Measurements from ENCODE around the gene ZNF280D.
"Not testable (repeated sequence)": the region's sequence is repeated elsewhere in the genome, so short reads cannot be mapped to it uniquely, and the experiment has no call there.

ZNF280D gene

GRCh38 chr15:56715220-56715619 lies 18.1 kb downstream of the ZNF280D start:
- DNase-seq (ENCODE audit: low read depth, low spot score): no peak
- Histone ChIP-seq H3K4me3 (ENCODE audit: insufficient read length, low read depth) (no peak overlapping the region), H3K4me1 (ENCODE audit: insufficient read depth, insufficient read length) (no peaks in the 10 kb centered on the region), H3K9me3 (ENCODE audit: insufficient read depth, low read length) (no peaks in the 10 kb centered on the region), H3K36me3 (ENCODE audit: insufficient read depth, insufficient read length, low read length) (no peaks in the 10 kb centered on the region), H3K9ac (ENCODE audit: insufficient read length, low read depth) (no peak overlapping the region), H3K27me3 (ENCODE audit: insufficient read depth, insufficient read length) (no peaks in the 10 kb centered on the region)
- no peak for TF ChIP-seq YY1 (IDR thresholded peaks at IDR 0.05; ENCODE audit: insufficient read depth, insufficient read length)
- no peak for TF ChIP-seq ZNF274 (IDR thresholded peaks at IDR 0.05; ENCODE audit: low read depth, low read length)
- TF ChIP-seq SUZ12 (IDR thresholded peaks at IDR 0.05; ENCODE audit: extremely low read depth, insufficient read depth, insufficient read length): no peak

- not testable (repeated sequence) for H3K9ac ChIP-seq (ENCODE audit: insufficient read length, low read depth); H3K36me3 ChIP-seq (ENCODE audit: insufficient read depth, insufficient read length, low read length); DNase-seq (ENCODE audit: low read depth, low spot score); H3K4me3 ChIP-seq (ENCODE audit: insufficient read length, low read depth); H3K4me1 ChIP-seq (ENCODE audit: insufficient read depth, insufficient read length); H3K27me3 ChIP-seq (ENCODE audit: insufficient read depth, insufficient read length); H3K9me3 ChIP-seq (ENCODE audit: insufficient read depth, low read length)
Observed at GRCh38 chr15:56709502-56709901, 23.8 kb downstream of the ZNF280D start.

- no peak for TF ChIP-seq SUZ12 (IDR thresholded peaks at IDR 0.05; ENCODE audit: extremely low read depth, insufficient read depth, insufficient read length)
- TF ChIP-seq YY1 (IDR thresholded peaks at IDR 0.05; ENCODE audit: insufficient read depth, insufficient read length): no peak
- TF ChIP-seq ZNF274 (IDR thresholded peaks at IDR 0.05; ENCODE audit: low read depth, low read length): no peak
- no peak overlapping the region for H3K4me3 ChIP-seq (ENCODE audit: insufficient read length, low read depth)
- no peaks in the 10 kb centered on the region for H3K27me3 ChIP-seq (ENCODE audit: insufficient read depth, insufficient read length)
- H3K9me3 ChIP-seq (ENCODE audit: insufficient read depth, low read length): no peaks in the 10 kb centered on the region
- no peaks in the 10 kb centered on the region for H3K4me1 ChIP-seq (ENCODE audit: insufficient read depth, insufficient read length)
- no peak overlapping the region for H3K9ac ChIP-seq (ENCODE audit: insufficient read length, low read depth)
- no peak for DNase-seq (ENCODE audit: low read depth, low spot score)
- H3K36me3 ChIP-seq (ENCODE audit: insufficient read depth, insufficient read length, low read length): no peaks in the 10 kb centered on the region
Observed at GRCh38 chr15:56699743-56700142, 33.6 kb downstream of the ZNF280D start.

DNA sequence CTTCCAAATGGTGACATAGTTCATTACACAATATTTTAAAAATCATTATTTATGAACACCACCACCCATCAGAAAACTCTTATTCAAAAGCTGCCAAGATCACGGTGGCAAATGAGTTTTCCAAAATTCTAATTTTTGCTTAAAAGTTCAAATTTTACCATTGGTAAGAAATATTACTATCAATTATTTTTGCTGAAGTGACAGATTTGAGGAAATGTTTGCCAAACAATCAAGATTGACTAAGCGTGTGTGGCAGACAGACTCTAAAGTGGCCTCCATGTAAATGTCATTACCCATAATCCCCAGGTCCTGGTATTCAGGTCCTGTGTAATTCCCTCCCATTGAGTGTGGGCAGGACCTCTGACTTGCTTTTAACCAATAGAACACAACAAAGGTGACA lies 35.0 kb downstream of the ZNF280D start:
- no peaks in the 10 kb centered on the region for H3K4me1 ChIP-seq (ENCODE audit: insufficient read depth, insufficient read length)
- no peak overlapping the region for H3K9ac ChIP-seq (ENCODE audit: insufficient read length, low read depth)
- no peaks in the 10 kb centered on the region for H3K9me3 ChIP-seq (ENCODE audit: insufficient read depth, low read length)
- H3K4me3 ChIP-seq (ENCODE audit: insufficient read length, low read depth): no peak overlapping the region
- TF ChIP-seq ZNF274 (IDR thresholded peaks at IDR 0.05; ENCODE audit: low read depth, low read length) (no peak), YY1 (IDR thresholded peaks at IDR 0.05; ENCODE audit: insufficient read depth, insufficient read length) (no peak), SUZ12 (IDR thresholded peaks at IDR 0.05; ENCODE audit: extremely low read depth, insufficient read depth, insufficient read length) (no peak)
- H3K27me3 ChIP-seq (ENCODE audit: insufficient read depth, insufficient read length): no peaks in the 10 kb centered on the region
- no peaks in the 10 kb centered on the region for H3K36me3 ChIP-seq (ENCODE audit: insufficient read depth, insufficient read length, low read length)
- no peak for DNase-seq (ENCODE audit: low read depth, low spot score)

DNA sequence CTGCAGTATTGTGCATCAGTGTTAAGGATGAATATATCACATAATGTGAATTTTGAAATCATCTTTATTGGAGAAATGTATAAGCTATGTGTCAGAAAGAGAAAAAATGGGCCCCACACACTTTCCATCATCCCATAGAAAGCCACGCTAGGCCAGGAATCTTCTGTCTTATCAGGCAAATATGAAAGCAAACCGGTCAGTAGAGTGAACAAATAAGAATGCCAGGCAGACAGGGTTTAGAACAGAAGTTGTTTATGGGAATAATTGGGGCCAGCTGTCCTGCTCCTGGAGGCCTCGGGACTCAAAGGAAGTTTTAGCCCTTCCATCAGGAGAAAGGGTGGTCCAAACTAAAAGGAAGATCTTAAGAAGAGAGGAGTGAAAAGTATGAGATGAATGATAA lies 39.5 kb downstream of the ZNF280D start:
- no peak for TF ChIP-seq ZNF274 (IDR thresholded peaks at IDR 0.05; ENCODE audit: low read depth, low read length)
- TF ChIP-seq SUZ12 (IDR thresholded peaks at IDR 0.05; ENCODE audit: extremely low read depth, insufficient read depth, insufficient read length): no peak
- TF ChIP-seq YY1 (IDR thresholded peaks at IDR 0.05; ENCODE audit: insufficient read depth, insufficient read length): no peak
- DNase-seq (ENCODE audit: low read depth, low spot score): no peak
- H3K9me3 ChIP-seq (ENCODE audit: insufficient read depth, low read length): no peaks in the 10 kb centered on the region
- no peaks in the 10 kb centered on the region for H3K27me3 ChIP-seq (ENCODE audit: insufficient read depth, insufficient read length)
- no peak overlapping the region for H3K9ac ChIP-seq (ENCODE audit: insufficient read length, low read depth)
- no peaks in the 10 kb centered on the region for H3K36me3 ChIP-seq (ENCODE audit: insufficient read depth, insufficient read length, low read length)
- H3K4me1 ChIP-seq (ENCODE audit: insufficient read depth, insufficient read length): no peaks in the 10 kb centered on the region
- H3K4me3 ChIP-seq (ENCODE audit: insufficient read length, low read depth): no peak overlapping the region

GRCh38 chr15:56690733-56691132 lies 42.6 kb downstream of the ZNF280D start:
- H3K4me1 ChIP-seq (ENCODE audit: insufficient read depth, insufficient read length): no peaks in the 10 kb centered on the region
- TF ChIP-seq SUZ12 (IDR thresholded peaks at IDR 0.05; ENCODE audit: extremely low read depth, insufficient read depth, insufficient read length): no peak
- TF ChIP-seq ZNF274 (IDR thresholded peaks at IDR 0.05; ENCODE audit: low read depth, low read length): no peak
- no peak for TF ChIP-seq YY1 (IDR thresholded peaks at IDR 0.05; ENCODE audit: insufficient read depth, insufficient read length)
- H3K27me3 ChIP-seq (ENCODE audit: insufficient read depth, insufficient read length): no peaks in the 10 kb centered on the region
- no peak for DNase-seq (ENCODE audit: low read depth, low spot score)
- no peaks in the 10 kb centered on the region for H3K9me3 ChIP-seq (ENCODE audit: insufficient read depth, low read length)
- no peak overlapping the region for H3K4me3 ChIP-seq (ENCODE audit: insufficient read length, low read depth)
- no peak overlapping the region for H3K9ac ChIP-seq (ENCODE audit: insufficient read length, low read depth)
- no peaks in the 10 kb centered on the region for H3K36me3 ChIP-seq (ENCODE audit: insufficient read depth, insufficient read length, low read length)

GRCh38 chr15:56683908-56684307 lies 49.4 kb downstream of the ZNF280D start:
- TF ChIP-seq ZNF274 (IDR thresholded peaks at IDR 0.05; ENCODE audit: low read depth, low read length) (no peak), YY1 (IDR thresholded peaks at IDR 0.05; ENCODE audit: insufficient read depth, insufficient read length) (no peak), SUZ12 (IDR thresholded peaks at IDR 0.05; ENCODE audit: extremely low read depth, insufficient read depth, insufficient read length) (no peak)
- Histone ChIP-seq H3K9ac (ENCODE audit: insufficient read length, low read depth) (no peak overlapping the region), H3K36me3 (ENCODE audit: insufficient read depth, insufficient read length, low read length) (no peaks in the 10 kb centered on the region), H3K4me3 (ENCODE audit: insufficient read length, low read depth) (no peak overlapping the region), H3K27me3 (ENCODE audit: insufficient read depth, insufficient read length) (no peaks in the 10 kb centered on the region), H3K4me1 (ENCODE audit: insufficient read depth, insufficient read length) (no peaks in the 10 kb centered on the region), H3K9me3 (ENCODE audit: insufficient read depth, low read length) (no peaks in the 10 kb centered on the region)
- DNase-seq (ENCODE audit: low read depth, low spot score): no peak

GRCh38 chr15:56681113-56681512 lies 52.2 kb downstream of the ZNF280D start:
- H3K4me1 ChIP-seq (ENCODE audit: insufficient read depth, insufficient read length): no peaks in the 10 kb centered on the region
- no peak overlapping the region for H3K9ac ChIP-seq (ENCODE audit: insufficient read length, low read depth)
- H3K4me3 ChIP-seq (ENCODE audit: insufficient read length, low read depth): no peak overlapping the region
- H3K9me3 ChIP-seq (ENCODE audit: insufficient read depth, low read length): no peaks in the 10 kb centered on the region
- H3K27me3 ChIP-seq (ENCODE audit: insufficient read depth, insufficient read length): no peaks in the 10 kb centered on the region
- DNase-seq (ENCODE audit: low read depth, low spot score): no peak
- H3K36me3 ChIP-seq (ENCODE audit: insufficient read depth, insufficient read length, low read length): no peaks in the 10 kb centered on the region
- no peak for TF ChIP-seq YY1 (IDR thresholded peaks at IDR 0.05; ENCODE audit: insufficient read depth, insufficient read length)
- TF ChIP-seq SUZ12 (IDR thresholded peaks at IDR 0.05; ENCODE audit: extremely low read depth, insufficient read depth, insufficient read length): no peak
- TF ChIP-seq ZNF274 (IDR thresholded peaks at IDR 0.05; ENCODE audit: low read depth, low read length): no peak
